C1 segment of cervical spinal cord (tissue), 14 donors: ENCODE results near the gene GMPPB.
"Not testable (repeated sequence)": the region's sequence is repeated elsewhere in the genome, so short reads cannot be mapped to it uniquely, and the experiment has no call there.

Source experiments
- DNase-seq, 14 donors: peaks; one replicate each; lab custom pipeline; 2025; lab: John Stamatoyannopoulos, UW

GMPPB gene

DNA sequence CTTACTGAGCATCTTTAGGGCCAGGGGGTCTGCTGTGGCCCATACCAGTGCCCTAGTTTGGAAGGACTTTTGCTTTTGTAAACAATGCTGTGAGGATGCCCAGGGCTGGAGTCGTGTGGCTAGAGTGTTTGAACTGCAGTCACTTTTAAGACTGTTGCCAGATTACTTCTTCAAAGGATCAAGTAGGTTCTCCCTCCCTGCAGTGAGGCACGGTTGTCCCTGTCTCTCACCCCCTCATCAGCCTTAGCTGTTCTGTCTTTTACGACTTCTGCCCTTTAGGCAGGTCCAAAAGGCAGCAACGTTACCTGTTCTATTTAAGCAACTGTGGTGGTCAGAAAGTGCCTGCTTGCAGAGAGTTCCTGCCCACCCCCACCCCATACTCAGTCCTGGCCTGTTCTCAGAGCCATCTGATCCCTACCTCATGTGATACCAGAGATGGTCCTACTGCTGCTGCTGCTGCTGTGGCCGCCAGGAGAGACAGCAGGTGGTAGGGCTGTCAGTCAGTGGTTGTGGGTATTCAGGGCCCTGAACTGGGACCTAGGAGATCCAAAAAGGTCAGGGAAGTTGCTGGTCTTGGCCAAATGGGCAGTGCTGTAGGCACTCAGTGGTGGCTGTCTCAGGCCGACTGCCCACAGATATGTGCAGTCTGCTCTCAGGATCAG lies 29.2 kb downstream of the GMPPB start:
- DNase-seq = not testable (repeated sequence)

DNA sequence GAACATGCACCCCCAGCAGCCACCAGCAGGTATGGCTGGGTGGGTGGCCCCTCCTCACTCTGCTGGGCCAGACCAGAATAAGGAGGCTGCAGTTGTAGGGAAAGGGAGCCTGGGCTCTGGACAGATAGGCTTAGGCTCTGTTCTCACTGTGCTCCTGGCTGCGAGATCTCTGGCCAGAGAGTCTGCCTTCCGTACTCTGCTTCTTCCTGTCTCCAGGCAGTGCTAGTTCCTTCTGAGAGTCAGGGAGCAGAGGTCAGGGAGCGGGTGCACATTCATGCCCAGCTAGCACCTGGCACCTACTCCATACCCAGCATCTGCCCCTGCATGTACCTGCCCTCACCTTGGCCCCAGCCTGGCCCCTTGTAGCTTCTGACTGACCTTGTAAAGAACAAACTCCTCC lies 32.3 kb downstream of the GMPPB start:
- DNase-seq = not testable (repeated sequence)

DNA sequence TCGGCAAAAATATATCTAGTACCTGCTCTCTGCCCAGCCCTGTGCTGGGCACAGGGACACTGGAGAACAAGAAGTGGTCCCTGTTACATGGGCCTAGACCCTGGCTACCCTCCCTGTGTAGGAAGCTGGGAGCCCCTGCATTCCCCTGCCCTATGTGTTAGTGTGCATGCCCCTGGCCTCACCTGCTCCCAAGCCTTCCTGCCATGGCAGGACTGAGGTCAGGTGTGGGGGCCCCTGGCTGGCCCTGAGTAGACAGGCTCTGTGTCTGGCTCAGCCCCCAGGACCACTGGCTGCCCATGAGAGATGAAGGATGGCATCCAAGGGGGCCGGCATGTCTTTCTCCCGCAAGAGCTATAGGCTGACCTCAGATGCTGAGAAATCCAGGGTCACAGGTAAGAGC lies 32.9 kb downstream of the GMPPB start:
- DNase-seq = not testable (repeated sequence)

DNA sequence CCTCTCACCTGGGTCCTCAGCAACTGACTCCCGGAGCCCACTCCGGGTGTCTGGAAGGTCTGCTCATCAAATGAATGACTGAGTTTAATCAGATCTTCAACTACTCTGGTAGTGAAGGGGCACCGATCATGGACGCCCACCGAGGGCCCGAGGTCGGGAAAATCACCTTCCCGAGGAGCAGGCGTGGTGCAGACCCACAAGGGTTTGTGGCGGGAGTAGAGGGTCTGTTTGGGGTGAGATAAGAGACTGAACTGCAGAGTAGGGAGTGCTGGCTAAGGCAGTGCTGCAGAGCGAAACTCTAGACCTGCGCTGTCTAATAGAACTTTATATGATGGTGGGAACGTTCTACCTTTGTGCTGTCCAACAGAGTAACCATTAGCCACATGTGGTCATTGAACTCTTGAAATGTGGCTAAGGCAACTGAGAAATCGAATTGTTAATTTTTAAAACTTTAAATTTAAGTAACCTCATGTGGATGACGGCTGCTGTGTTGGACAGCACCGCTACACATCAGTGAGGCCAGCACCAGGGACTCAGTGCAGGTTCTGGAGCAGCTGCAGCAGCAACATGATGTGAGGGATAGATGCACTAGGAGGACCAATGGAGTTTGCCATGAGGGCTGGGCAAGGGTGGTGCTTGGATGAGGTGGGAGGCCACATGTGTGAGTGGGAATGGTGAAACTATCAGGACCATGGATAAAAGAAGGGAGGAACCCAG lies 33.7 kb downstream of the GMPPB start:
- not testable (repeated sequence) for DNase-seq

DNA sequence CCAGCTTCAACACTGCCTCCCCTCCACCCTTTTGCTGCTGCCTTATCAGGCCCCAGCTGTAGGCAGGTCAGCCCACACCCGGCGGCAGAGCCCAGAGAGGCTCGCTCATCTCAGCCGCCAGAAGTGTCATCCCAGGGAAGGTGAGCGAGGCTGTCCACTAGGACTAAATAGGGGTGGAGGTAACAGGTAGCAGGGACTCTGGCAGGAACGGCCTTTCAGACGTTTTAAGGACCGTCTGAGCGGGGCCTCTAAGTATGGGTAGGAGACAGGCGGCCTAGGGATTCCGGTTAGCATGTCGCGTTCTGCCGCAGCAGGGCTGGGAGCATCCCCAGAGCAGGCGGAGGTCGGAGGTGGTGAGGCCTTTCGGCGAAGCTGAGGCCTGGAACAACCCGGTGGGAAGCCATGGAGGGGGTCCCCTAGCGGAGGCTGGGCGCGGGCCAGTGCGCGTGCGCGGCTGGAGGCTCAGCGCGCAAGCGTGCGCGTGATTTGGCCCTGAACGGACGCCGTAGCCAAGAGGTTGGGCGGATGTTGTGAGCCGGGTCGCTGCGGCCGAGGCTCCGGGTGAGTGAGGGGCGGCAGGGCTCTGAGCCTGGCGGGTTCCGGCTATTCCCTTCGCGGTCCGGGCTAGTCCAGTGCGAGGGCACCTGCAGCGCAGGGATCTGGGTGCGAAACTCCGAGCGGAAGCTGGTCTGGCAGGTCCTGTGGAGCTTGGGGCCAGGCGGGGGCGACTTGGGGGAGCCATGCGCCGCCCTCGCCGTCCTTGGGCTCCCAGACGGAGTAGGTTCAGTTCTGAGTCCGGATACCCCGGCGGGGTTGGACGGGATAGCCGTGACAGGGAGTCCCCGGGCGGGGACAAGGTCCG lies 34.5 kb downstream of the GMPPB start, which contains the start of the genes MST1 and RNF123:
Gene MST1, minus strand, starts transcription at position 429 of the 862 bp plus-strand sequence. CDS start 783 bp downstream, outside the sequence.
Gene RNF123, plus strand, starts transcription at position 512 of the 862 bp plus-strand sequence. CDS start 1,609 bp downstream, outside the sequence.
- DNase-seq = no peak

DNA sequence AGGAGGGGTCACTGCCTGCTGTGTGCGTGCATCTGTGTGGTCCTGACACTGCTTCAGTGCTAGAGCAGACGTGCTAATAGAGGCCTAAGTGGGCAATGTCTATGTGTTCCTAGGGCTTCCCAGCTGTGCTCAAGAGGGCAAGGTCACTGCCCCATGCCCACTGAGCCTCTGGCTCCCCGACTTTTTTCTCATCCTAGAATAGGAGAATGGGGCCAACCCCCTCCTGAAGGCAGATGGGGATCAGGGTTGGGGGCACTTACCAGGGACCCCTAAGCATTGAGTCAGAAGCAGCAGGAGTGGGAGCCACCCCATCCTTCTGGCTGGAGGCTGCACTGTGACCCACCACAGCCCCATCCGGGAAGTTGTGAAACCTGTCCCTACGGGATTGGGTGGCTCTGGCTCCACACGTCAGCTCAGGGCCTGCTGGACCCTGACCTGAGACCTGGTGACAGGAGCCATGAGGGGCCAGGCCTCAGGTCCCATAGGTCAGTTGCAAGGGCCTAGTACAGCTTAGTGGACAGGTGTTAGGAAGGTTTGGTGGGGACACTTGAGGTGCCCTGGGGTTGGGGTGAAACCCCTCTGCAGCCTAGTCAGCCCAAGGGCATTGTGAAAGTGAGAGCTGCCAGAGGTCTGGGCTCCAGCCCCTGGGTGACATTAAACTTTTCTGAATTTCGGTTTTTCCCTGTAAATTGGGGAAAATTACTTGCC lies 35.3 kb downstream of the GMPPB start:
- DNase-seq = not testable (repeated sequence)

DNA sequence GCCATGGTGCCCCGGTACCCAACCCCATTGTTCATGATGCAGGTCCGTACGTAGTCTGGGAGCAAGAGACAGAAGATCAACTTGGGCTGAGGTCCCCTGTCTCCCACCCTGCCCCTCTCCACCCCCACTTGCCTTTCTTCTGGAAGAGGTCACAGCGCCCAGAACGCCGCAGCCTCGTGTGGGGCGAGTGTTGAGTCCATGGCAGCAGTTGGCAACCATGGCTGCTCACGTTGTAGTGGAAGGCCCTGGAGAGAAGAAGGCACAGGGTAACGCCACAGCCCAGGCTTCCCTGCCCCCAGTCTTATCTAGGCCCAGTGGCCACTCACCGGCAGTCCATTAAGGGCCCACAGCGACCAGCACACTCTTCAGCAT lies 36.3 kb downstream of the GMPPB start:
- not testable (repeated sequence) for DNase-seq

DNA sequence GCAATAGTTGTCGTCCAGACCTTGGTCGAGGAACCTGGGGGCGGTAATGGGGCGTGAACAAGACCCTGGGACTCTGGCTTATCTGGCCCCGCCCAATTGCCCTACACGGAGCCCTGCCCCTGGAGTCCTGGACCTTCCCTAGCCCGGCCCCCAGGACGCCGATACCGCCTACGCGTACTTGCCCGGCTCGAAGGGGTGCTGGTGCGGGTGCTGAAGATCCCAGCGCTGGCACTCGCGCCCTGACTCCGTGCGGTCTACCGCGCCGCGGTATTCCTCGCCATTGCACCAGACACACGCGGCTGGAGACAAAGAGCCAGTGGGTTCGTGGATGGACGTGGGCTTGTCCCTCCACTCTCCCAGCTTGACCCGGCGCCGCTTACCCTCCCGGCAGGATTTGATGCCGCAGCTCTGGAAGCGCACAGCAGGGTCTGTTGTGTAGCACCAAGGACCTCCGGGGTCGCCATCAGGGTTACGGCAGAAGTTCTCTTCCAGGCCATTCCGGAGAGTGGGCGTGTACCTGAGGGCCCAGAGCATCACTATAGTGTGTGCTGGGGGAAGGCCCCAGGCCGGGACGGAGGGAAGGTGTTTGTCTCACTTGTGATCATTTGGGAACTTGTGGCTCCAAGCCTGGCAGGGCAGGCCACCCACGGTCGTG lies 36.9 kb downstream of the GMPPB start:
- not testable (repeated sequence) for DNase-seq

DNA sequence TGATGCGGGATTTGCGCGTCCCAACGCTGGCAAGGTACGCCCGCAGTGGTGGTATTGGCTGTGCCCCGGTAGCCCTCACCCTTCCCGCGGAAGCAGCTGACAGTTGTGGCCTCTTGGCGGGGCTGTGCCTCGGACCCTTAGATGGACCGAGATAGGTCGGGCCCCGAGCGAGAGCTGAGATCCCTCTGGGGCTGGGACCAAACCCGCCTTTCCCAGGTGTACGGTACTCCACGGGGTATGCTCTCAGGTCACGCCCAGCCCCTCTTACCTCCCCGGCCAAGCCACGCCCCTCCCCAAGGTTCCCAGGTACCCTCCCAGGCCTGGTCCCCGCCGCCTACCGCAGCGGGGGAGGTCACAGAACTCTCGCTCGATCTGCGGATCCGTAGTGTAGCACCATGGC lies 37.4 kb downstream of the GMPPB start:
- DNase-seq = not testable (repeated sequence)

DNA sequence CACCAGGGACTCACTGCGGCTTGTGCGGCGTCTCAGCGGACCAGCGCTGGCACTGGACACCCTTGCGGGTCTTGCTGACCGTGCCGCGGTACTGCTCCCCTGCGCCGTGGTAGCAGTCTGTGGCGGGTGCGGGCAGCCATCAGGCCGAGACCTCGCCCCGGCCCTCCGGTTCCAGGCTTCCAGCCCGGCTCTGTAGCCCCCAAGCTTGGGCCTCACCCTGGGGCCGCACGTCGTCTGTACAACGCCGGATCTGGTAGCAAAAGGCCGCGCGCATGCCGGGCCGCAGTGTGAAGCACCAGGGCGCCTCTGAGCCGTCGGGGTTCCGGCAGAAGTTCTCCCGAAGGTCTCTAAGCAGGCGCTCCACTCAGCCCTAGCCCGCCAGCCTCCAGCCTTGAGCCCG lies 37.9 kb downstream of the GMPPB start:
- DNase-seq = not testable (repeated sequence)

DNA sequence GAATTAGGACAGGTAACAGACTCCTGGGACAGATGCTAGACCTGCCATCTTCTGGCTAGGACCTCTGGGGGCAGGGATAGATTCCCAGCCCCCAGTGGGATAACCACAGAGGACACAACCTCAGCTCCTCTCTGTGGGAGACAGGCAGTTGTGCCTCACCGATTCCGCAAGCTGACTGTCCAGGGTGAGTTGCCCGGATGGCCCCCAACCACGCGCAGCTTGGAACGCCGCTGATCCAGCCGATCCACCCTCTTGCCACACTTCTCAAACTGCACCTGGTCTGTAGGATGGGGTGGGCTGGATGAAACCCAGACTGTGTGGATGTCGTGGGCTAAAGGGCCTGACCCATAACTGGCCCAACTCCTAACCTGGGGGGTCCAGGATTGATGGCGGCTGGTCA lies 38.6 kb downstream of the GMPPB start:
- not testable (repeated sequence) for DNase-seq

DNA sequence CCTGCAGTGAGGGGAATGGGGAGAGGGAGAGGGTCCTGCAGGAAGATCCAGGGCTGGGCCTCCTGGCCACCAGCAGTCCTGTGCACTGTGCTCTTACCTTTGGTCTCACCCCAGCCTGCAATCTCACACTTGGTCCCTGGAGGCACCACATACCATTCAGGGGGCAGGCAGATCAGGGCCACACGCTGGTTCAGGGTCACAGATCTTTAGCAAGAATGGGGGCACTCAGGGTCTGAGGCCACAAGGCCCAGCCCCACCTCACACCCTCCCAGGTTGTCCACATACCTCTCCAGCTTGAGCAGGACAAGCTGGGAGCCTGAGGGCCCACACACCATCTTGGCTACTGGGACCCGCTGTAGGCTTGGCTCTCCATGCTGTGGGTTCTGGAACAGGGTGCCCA lies 39.3 kb downstream of the GMPPB start:
- DNase-seq = not testable (repeated sequence)

DNA sequence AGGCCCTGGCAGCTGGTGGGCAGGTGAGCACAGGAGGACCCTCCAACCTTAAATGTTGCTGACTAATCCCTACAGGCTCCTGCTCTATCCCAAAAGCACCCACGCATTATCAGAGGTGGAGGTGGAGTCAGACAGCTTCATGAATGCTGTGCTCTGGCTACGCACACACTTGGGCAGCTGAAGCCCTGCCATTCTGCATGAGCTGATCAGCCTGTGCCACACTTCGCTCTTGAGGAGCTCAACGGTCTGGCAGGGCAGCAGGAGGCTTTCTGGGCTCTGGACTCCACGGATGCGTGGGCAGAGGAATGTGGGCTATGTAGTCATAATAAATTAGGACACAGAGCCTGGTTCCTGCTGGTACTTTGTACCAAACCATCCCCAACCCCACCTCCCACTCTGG lies 40.6 kb downstream of the GMPPB start:
- no peak for DNase-seq

DNA sequence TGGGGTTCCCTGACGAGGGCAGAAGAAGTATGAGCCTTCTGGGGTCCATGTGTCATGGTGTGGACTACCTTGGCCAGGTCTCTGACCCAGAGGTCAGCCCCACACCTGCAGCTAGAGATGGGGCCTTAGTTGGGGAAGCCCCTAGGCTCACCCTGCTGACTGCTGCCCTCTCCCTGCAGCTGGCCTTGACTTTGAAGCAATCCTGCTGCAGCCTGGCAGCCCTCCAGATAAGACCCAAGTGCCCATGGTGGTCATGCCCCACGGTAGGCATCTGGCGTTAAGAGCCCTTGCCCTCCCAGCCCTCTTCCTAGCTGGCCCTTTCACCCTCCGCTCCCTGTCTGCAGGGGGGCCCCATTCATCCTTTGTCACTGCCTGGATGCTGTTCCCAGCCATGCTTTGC lies 42.2 kb downstream of the GMPPB start:
- DNase-seq = no peak

DNA sequence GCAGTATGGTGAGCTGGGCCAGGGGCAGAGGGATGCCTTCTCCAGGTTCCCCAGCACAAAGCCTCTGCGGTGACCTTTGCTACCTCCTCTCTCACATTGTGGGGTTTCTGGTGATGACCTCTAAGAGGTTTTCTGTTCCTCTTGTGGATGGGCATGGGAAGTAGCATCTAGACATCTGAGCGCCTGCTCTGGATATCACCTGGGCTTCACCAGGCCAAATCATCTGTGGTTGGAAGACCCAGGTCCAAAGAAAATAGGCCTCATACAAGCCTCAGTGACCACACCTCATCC lies 42.6 kb downstream of the GMPPB start:
- DNase-seq = no peak

DNA sequence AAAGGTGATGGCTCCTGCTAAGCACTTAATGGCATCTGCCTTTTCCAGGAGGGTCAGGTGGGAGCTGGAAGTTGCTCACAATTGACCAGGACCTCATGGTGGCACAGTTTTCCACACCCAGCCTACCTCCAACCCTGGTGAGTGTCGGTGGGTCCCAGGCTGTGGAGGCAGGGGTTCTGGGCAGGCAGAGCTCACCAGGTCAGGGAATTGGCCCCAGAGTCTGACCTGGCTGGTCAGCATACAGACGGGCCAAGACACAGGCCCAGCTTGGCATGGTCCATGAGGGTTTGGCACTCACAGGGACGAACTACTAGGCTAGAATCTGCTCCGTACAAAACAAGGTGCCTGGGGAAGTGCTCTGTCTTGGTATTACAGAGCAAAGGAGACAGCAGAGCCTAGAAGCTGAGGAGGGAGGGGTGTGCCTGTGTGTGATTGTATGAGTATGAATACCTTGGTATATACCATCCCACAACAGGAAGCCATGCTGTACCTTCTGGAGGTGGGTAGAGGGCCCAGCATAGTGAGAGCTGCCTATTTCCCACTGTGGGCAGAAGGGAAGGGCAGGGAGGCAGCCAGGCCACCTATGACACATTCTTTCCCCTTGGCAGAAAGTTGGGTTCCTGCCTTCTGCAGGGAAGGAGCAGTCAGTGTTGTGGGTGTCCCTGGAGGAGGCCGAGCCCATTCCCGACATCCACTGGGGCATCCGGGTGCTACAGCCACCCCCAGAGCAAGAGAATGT lies 43.1 kb downstream of the GMPPB start:
- DNase-seq = no peak

DNA sequence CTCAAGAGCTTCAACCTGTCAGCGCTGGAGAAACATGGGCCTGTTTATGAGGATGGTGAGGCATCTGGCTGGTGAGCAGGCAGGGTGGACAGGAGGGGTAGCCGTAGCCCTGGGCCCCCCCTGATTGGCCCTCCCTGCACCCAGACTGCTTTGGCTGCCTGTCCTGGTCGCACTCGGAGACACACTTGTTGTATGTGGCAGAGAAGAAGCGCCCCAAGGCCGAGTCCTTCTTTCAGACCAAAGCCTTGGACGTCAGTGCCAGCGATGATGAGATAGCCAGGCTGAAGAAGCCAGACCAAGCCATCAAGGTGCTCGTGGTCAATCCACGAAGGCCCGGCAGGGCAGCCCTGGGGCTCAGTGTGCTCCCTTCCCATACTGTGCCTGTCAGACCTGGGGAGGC lies 47.8 kb downstream of the GMPPB start:
- DNase-seq = no peak

DNA sequence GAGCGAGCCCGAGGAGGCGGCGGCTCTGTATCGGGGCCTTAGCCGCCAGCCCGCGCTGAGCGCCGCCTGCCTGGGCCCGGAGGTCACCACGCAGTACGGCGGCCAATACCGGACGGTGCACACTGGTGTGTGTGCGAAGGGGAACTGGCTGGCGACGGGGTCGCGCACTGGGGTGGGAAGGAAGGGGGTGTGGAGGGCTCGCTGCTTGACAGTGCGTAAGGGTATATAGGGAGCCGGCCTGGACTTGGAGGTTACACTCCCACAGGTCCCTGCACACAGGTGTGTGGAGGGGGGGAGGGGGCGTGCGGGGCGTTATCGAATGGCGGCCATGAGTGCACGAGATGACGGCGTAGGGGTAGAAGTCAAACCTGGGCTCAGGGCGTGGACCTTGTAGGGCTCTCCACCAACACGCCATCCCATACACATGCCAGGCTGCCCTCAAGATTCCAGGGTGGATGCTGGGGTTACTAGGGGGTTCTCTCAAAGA lies 49.2 kb downstream of the GMPPB start:
- DNase-seq = no peak

DNA sequence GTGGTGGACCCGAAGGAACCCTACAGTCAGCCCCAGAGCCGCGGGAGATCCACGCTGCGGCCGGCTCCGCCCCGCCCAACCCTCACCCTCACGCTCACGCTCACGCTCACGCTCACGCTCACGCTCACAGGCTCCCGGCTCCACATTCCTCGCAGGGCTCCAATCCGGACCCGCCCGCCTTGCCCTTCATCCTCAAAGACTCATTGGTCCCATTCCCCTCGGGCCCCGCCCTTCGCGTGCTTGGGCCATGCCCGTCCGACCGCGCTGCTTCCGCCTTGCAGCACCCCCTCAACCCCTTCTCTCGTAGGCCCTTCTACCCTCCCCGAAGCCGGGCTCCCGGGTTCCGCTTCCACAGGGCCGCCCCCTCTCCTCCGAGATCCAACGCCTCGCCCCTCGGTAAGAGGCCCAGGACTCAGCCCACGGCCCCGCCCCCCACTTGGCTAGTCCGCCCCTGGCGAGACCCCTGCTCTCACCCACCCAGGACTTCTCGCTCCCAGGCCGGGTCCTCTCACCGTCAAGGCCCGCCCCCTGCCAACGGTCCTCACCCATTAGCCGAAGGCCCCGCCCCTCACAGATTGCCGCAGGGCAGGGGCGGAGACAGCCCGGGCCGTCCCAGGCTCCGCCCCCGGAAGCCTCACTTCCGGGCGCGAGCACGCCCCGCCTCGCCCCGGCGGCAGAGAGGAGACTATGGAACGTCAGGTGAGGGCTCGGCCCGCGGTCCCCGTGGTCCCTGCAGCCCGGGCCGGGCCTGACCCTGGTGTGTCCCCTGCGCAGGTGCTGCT lies 49.8 kb downstream of the GMPPB start, which contains the start of gene APEH:
Gene APEH, plus strand, starts transcription at position 637 of the 782 bp plus-strand sequence. Its CDS starts 51 bp downstream, at position 688.
- DNase-seq = no peak
